Spleen (tissue), 7 donors: ENCODE data around the gene LRRC28.

Experiments
- CTCF ChIP-seq, 11 experiments: fragments of 200-600 bp in 7 of 11; fragments of 450-650 bp in 4 of 11; sonication (generic) in 4 of 11; IDR thresholded peaks in 8 of 11; conservative IDR thresholded peaks in 3 of 11; 1 replicate in 7 of 11; 2 replicates in 4 of 11; pipeline versions ENCODE4 v1.4.0 to v1.8.0; 2016 to 2021; ENCODE audit warnings: antibody characterized with exemption in 11 of 11, inconsistent platforms in 4 of 11, mild to moderate bottlenecking in 1 of 11
- POLR2AphosphoS5 ChIP-seq, 3 donors: sonication (generic); formaldehyde crosslinking; IDR thresholded peaks; one replicate each; pipeline ENCODE4 v1.5.1; 2017; ENCODE audit warnings: antibody characterized with exemption in 3 of 3
- donor health status: DM: no; HTN: no; CAD: no; lungs with moderate emphysema.
- donor health status: DM: no; HTN: no; CAD: no.
- donor health status: DM: no; HTN: no; CAD: no.

GRCh38 chr15:99369196-99369595 is 117.9 kb downstream of the LRRC28 start:
- TF ChIP-seq CTCF (IDR thresholded peaks at IDR 0.05 in 8 of 11, conservative IDR thresholded peaks at IDR 0.05 in 3 of 11): no peak
- TF ChIP-seq POLR2AphosphoS5 (IDR thresholded peaks at IDR 0.05): no peak
